GM21526 (cell line): ENCODE results near the gene ARHGEF17.

Experiments used
- ATAC-seq: cut with Tn5 transposase; IDR thresholded peaks from one replicate; pipeline ENCODE4 v1.9.1; 2021; ENCODE audit warnings: moderate library complexity; ENCODE audit not compliant: unreplicated experiment, low FRiP score

Gene ARHGEF17

DNA sequence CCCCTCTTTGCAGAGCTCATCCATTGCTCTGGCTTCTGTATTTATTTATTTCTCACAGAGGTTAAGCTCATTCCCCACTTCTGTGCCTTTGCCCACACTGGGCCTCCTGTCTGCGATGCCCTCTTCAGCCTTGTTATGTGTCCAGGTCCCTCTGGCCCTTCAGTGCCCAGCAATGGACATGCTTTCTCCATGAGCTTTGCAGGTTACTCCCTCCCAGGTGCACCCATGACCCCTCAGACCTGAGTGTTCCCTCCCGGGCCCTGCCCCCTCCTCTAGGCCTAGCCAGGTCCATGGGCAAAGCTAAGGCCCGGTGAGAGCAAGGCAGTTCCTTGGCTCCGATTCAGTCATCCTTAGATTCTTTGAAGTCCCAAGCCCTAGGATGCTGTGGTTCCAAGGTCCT lies 17.5 kb upstream of the ARHGEF17 start:
- no peak for ATAC-seq

DNA sequence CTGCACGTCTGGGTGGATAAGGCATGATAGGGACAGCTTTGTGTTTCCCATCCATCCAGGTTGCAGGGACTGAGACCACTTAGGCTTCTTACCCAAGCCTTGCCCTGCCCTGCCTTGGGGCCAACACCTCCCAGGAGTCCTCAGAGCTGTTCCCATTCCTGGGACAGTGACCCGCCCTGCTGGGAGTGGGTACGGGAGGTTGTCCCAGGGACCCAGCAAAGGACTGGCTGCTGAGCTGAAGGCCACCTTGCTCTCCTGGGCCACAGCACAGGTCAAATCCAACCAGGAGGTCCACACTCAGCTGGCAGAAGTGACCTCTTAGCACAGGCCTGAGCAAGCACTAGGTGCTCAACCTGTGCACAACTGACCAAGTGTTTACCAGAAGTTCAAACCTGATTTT lies 16.9 kb upstream of the ARHGEF17 start:
- ATAC-seq = no peak

DNA sequence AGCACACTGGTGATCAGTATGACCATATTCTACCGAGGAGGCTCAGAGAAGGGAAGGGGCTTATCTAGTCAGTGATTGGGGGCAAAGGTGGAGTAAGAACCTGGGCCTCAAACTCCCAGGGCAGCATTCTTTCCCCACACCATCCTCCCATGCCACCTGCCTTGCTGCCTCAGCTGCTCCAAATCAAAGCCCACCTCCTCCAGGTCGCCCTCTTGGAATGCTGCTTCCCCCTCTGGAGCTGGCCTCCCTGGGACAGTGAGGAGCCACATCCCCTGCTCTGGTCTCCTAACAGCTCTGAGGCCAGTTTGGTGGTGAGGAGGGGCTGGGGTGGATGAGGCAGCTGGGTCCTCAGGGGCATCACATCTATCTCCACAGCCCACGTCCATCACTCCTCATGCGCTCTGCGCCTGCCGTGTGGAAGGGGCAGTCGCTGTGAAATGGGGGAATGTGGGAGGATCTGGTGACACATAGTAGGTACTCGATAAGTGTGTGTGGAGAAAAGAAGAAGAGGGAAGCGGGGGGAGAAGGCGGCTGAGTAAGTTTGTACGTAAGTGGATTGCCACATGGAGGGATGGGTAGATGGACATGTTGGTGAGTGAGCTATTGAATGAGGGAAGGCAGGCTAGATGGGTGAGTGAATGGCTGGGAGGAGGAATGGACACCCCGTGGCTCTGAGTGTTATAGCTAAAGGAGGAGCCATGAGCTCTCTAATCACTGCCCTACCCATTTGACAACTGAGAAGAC lies 16.1 kb upstream of the ARHGEF17 start:
- no peak for ATAC-seq

DNA sequence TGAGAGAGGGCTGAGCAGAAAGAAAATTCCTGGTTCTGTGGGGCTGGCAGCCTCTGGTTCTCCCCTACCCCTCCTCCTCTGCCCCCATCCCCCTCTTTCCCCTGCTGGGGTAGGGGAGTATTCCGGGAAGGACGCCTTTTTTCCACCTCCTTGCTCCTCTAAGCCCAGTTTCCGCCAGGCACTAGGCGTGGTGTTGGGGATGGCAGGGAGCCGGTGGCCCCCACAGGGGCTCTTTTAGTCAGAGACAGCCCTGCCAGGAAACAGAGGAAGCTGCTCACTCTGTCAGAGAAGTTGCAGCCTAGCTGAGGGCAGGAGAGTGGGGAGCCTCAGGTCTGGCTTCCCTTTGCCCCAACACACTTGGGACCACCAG lies 15.6 kb upstream of the ARHGEF17 start:
- ATAC-seq = no peak

DNA sequence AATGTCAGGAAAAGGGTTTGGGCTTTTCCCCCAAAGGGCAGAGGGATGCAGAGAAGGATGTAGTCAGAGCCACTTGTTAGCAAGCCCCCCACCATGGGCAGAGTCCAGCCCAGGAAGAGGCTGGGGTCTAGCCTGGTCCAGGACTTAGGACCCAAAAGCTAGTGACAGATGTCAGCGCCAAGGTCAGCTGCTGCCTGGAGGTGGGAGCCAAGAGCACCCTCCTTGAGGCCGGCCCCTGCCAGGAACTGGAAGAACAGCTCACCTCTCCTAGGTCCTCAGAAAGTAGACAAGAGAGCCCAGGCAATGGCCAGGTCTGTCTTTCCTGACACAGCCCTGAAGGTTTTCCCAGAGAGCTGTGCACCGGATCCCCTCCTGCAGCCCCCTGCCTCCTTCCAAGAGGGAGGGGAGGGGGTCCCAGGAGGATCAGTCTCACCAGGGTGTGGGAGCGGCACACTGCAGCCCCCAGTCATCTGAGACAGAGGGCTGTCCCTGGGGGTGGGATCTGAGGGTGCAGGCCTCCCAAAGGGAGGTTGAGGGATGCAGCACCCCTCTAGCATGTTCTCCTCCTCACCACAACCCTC lies 14.6 kb upstream of the ARHGEF17 start:
- no peak for ATAC-seq

GRCh38 chr11:73294604-73295003 lies 13.5 kb upstream of the ARHGEF17 start:
- ATAC-seq = no peak

GRCh38 chr11:73295241-73295995 lies 12.7 kb upstream of the ARHGEF17 start:
- no peak for ATAC-seq

GRCh38 chr11:73295996-73296318 lies 12.1 kb upstream of the ARHGEF17 start:
- ATAC-seq = no peak

GRCh38 chr11:73296501-73297230 lies 11.4 kb upstream of the ARHGEF17 start:
- no peak for ATAC-seq

GRCh38 chr11:73297231-73297590 lies 10.9 kb upstream of the ARHGEF17 start:
- ATAC-seq = no peak

- no peak for ATAC-seq
These were observed 10.4 kb upstream of the ARHGEF17 start for GRCh38 chr11:73297702-73298101.

- ATAC-seq = no peak
These were observed 9.8 kb upstream of the ARHGEF17 start for GRCh38 chr11:73298233-73298632.

- ATAC-seq = no peak
These were observed 8.3 kb upstream of the ARHGEF17 start for GRCh38 chr11:73299751-73300150.

- ATAC-seq = no peak
These were observed 1.8 kb upstream of the ARHGEF17 start for GRCh38 chr11:73306069-73306841.

DNA sequence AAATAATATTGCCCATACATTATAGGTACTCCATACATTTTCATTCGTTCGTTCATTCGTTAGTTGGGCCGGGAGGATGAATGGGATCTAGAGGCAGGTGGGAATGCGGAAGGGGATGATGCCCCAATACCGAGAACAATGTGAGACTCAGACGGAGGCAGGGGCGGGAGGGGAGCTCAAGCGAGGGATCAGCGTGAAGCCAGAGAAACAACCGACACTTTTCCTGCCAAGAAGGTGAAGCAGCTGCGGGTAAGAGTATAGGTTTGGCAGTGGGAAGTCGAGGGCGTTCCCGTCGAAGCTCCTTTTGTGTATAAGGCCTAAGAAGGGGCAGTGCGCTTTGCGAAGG lies 1.1 kb upstream of the ARHGEF17 start:
- no peak for ATAC-seq

DNA sequence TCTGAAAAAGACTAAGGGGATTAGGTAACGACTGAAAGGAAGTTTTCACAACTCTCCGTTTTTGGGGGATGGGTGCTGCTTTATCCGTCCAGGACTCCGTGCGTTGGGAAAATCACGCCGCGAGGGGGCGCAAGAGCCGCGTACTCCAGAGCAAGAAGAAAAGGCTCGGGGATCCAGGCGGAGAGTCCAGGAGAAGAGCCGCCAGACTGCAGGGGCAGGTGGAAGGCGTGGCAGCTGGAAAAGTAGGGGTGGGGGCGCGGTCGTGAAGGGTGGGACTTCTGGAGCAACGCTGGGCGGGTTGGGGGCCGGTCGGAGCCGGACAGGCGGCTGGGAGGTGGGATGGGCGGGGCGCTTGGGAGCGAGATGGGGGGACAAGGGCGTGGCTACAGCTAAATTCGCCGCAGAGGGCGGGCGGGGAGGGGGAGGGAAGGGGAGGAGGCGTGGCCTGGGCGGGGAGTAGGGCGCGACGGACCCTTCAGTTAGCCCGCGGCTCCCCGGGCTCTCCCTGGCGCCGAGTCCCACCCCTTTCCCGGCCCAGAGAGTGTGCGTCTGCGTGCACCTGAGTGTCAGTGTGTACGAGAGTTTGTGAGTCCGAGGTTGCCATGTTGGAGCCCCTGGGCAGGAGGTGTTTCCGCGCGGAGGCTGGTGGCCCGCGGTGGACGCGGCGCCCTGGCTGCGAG lies 613 bp upstream of the ARHGEF17 start:
- ATAC-seq = peak; percentile 39

- no peak for ATAC-seq
These were observed 1.2 kb downstream of the ARHGEF17 start for GRCh38 chr11:73308961-73309919.

GRCh38 chr11:73310076-73310475 lies 2.0 kb downstream of the ARHGEF17 start:
- no peak for ATAC-seq
